Lower leg skin (tissue), 4 donors: ENCODE results near the gene BABAM2. TPM values are rescaled to one million over a fixed set of nuclear protein-coding genes. Genes with fewer than 3 reads are reported as not detected.
"Not testable (repeated sequence)": the region's sequence is repeated elsewhere in the genome, so short reads cannot be mapped to it uniquely, and the experiment has no call there.

Experiments used
- DNase-seq, 2 donors: peaks; one replicate each; pipeline ENCODE4 v3.0.0-alpha.2; 2019; ENCODE audit warnings: low spot score in 2 of 2
- H3K4me3 ChIP-seq: fragments of 200-600 bp; sonication (generic); 2 replicates; pipeline ENCODE4 v1.5.1; 2017; ENCODE audit warnings: mild to moderate bottlenecking, low read depth; ENCODE audit not compliant: poor library complexity, severe bottlenecking
- CTCF ChIP-seq, 3 donors: fragments of 450-650 bp; IDR thresholded peaks; one replicate each; pipeline ENCODE4 v1.5.1; 2016; ENCODE audit warnings: antibody characterized with exemption in 3 of 3, mild to moderate bottlenecking in 3 of 3, moderate library complexity in 2 of 3
- POLR2A ChIP-seq, 2 donors: fragments of 450-650 bp; IDR thresholded peaks; one replicate each; pipeline ENCODE4 v1.6.1; 2016 to 2017; ENCODE audit warnings: antibody characterized with exemption in 2 of 2, mild to moderate bottlenecking in 1 of 2, moderate library complexity in 1 of 2
- WGBS, 2 donors: methylation state at CpG; one replicate each; pipeline ENCODE4 v1.1.5; 2018; 5-methylcytosine and 5-hydroxymethylcytosine counted together
- intact Hi-C: fragments of 100-400 bp; cut with DNase I; formaldehyde crosslinking; loops from one replicate; pipeline ENCODE4 v1.15.0; 2023; ENCODE audit warnings: low total_unique reads
- total RNA-seq, 4 donors: library from RNA; depleted of rRNA; stranded (reverse); fragments of >200 nt; gene quantifications; one replicate each; pipeline ENCODE4 v1.1.0, GENCODE V29; 2016

BABAM2 gene
- total RNA-seq, 4 donors from 2014 or later = 18.4 to 28.5 (median 23.9) TPM

DNA sequence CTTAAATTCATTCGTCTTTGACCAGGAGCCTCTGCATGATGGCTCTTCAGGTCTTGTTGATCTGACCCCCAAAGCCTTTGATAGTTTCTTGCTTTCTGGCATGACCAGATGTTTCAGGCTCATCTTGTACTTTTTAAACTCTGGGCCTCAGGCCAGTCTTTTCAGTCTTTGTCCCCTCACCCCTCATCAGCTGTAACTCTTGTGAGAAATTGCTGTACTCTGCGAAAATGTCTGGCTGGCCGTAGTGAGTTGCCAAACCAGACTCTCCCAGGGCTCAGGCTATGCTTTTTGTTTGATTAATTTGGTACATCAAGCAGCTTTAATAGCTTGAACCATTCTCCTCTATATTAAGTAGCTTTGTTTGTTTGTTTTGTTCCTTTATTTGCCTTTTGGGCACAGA lies 75.9 kb downstream of the BABAM2 start:
- DNase-seq = no peak
- intact Hi-C loops = no loop called here
- no peak for TF ChIP-seq CTCF (IDR thresholded peaks at IDR 0.05)
- no peak for TF ChIP-seq POLR2A (IDR thresholded peaks at IDR 0.05)
- no peak overlapping the region for H3K4me3 ChIP-seq
- 56 to 61% methylated on average over 3 of the region's 3 CpGs for WGBS, 2 donors

- TF ChIP-seq POLR2A (IDR thresholded peaks at IDR 0.05) (no peak), CTCF (IDR thresholded peaks at IDR 0.05) (no peak)
- no peak for DNase-seq
- no peak overlapping the region for H3K4me3 ChIP-seq
- WGBS, 2 donors = 73 to 79% methylated on average over 4 of the region's 4 CpGs
- intact Hi-C loops = no loop called here
These were observed 76.5 kb downstream of the BABAM2 start for GRCh38 chr2:27967076-27967475.

- intact Hi-C loops = not testable (repeated sequence)
- WGBS, 2 donors = 90 to 96% methylated on average over 4 of the region's 4 CpGs
These were observed 77.5 kb downstream of the BABAM2 start for GRCh38 chr2:27968045-27968444.

DNA sequence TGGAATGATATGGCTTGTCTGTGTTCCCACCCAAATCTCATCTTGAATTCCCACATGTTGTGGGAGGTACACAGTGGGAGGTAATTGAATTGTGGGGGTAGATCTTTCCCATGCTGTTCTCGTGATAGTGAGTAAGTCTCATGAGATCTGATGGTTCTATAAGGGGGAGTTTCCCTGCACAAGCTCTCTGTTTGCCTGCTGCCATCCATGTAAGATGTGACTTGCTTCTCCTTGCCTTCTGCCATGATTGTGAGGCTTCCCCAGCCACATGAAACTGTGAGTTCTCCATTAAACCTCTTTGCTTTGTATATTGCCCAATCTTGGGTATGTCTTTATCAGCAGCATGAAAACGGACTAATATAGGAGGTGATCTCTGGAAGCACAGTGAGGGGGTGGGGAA lies 78.4 kb downstream of the BABAM2 start:
- DNase-seq, intact Hi-C loops, H3K4me3 ChIP-seq: not testable (repeated sequence)
- 94 to 98% methylated on average over 2 of the region's 2 CpGs for WGBS, 2 donors

More at GRCh38 chr2:27968045-27968444, 77.5 kb downstream of the BABAM2 start:
- not testable (repeated sequence) for H3K4me3 ChIP-seq, DNase-seq

DNA sequence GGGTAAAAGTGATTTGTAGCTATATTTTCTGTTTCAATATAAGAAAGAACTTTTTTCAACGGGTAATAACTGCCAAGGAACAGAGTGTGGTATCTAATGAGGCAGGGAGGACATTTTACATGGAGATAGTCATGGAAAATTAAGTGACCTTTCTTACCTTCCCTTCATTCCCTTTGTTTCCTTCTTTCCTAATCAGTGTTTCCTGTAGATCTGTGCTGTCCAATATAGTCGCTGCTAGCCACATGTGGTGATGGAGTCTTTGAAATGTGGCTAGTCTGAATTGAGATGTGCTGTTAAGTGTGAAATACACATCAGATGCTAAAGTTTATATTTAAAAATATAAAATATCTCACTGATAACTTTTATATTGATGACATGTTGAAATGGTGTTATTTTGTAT lies 81.8 kb downstream of the BABAM2 start:
- TF ChIP-seq POLR2A (IDR thresholded peaks at IDR 0.05) (no peak), CTCF (IDR thresholded peaks at IDR 0.05) (no peak)
- no peak overlapping the region for H3K4me3 ChIP-seq
- DNase-seq = no peak
- 77 to 78% methylated on average over 2 of the region's 2 CpGs for WGBS, 2 donors
- intact Hi-C loops = no loop called here

DNA sequence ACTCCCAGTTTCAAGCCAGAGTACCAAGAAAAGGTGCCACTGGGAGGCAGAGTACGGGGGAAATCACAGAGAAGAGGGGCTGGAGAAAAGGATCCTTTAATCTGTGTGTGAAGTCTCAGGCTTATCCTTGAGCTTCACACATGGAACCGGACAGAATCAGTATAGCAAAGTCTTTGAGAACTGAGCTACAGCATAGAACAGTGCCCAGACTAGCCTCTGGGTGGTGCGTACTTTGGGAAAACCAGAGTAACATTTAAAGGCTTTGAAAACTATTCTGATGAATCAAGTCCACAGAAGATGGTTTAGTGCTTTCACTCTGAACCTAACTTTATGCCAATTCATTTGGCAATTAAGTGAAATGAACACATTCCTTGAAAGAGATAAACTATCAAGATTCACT lies 83.1 kb downstream of the BABAM2 start:
- DNase-seq = no peak
- WGBS, 2 donors = 77 to 94% methylated on average over 3 of the region's 3 CpGs

More for the DNA sequence above, 83.1 kb downstream of the BABAM2 start:
- TF ChIP-seq CTCF (IDR thresholded peaks at IDR 0.05) (no peak), POLR2A (IDR thresholded peaks at IDR 0.05) (no peak)
- no peak overlapping the region for H3K4me3 ChIP-seq
- intact Hi-C loops = no loop called here
